Measurements from ENCODE around the gene ELFN2.

The ELFN2 gene

GRCh38 chr22:37412495-37413250 lies 14.6 kb downstream of the ELFN2 start:
- Mint-ChIP-seq H3K27ac (no peak overlapping the region), H3K4me3 (no peak overlapping the region), H3K9me3 (no peaks in the 10 kb centered on the region), H3K27me3 (ENCODE audit: low read depth, poor library complexity) (peaks cover 52% of the 10 kb centered on the region), H3K36me3 (ENCODE audit: low read depth) (no peaks in the 10 kb centered on the region), H3K4me1 (peaks cover 21% of the 10 kb centered on the region)
- DNase-seq = no peak
- TF ChIP-seq CTCF (IDR thresholded peaks at IDR 0.05) = no peak

DNA sequence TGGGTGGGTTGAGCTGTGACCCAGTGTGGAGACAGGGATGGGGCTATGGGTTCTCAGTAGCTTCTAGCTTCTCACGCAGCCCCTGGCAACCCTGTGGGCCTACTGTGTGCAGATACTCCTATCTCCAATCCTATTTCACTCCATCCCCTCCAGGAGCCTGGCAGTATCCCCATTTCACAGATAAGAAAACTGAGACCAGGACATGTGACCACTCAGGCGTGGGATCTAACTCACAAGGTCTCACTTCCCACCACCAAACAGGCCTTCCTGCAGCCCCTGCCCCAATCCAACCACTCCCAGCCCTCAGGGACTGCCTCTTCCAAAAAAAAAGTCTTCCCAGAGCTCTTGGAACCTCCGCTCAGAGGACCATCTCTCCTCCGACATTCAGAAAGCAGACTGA lies 15.6 kb downstream of the ELFN2 start:
- Mint-ChIP-seq H3K4me1 (peaks cover 14% of the 10 kb centered on the region), H3K9me3 (no peaks in the 10 kb centered on the region), H3K27me3 (ENCODE audit: low read depth, poor library complexity) (peaks cover 52% of the 10 kb centered on the region), H3K36me3 (ENCODE audit: low read depth) (no peaks in the 10 kb centered on the region), H3K27ac (no peak overlapping the region), H3K4me3 (no peak overlapping the region)
- DNase-seq = no peak
- TF ChIP-seq CTCF (IDR thresholded peaks at IDR 0.05) = no peak

GRCh38 chr22:37410174-37411055 lies 16.9 kb downstream of the ELFN2 start:
- Mint-ChIP-seq H3K36me3 (ENCODE audit: low read depth) (no peaks in the 10 kb centered on the region), H3K27me3 (ENCODE audit: low read depth, poor library complexity) (peaks cover 46% of the 10 kb centered on the region), H3K27ac (no peak overlapping the region), H3K4me3 (no peak overlapping the region), H3K4me1 (peaks cover 12% of the 10 kb centered on the region), H3K9me3 (no peaks in the 10 kb centered on the region)
- no peak for DNase-seq
- TF ChIP-seq CTCF (IDR thresholded peaks at IDR 0.05) = no peak

GRCh38 chr22:37409459-37410050 lies 17.7 kb downstream of the ELFN2 start:
- Mint-ChIP-seq H3K9me3 (no peaks in the 10 kb centered on the region), H3K27me3 (ENCODE audit: low read depth, poor library complexity) (peaks cover 40% of the 10 kb centered on the region), H3K36me3 (ENCODE audit: low read depth) (no peaks in the 10 kb centered on the region), H3K4me1 (peaks cover 12% of the 10 kb centered on the region), H3K27ac (no peak overlapping the region), H3K4me3 (no peak overlapping the region)
- no peak for DNase-seq
- no peak for TF ChIP-seq CTCF (IDR thresholded peaks at IDR 0.05)

DNA sequence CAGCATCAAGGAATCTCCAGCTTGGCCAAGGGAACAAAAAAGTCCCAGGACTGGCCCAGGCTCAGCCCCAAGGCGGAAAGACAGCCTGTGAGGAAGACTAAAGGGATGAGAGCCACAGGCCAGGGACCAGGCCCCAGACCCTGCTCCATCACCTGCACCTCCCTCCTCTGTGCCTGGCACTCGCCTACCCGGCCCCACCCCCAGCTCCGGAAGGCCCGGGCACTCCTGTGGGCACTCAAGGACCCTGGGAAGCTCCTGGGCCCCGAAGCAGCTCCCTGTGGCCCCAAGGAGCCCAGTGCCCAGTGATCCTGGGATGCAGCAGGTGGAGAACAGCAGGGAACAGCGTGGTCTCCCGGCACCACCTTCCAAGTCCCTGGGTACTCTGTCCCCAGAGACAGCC lies 18.2 kb downstream of the ELFN2 start:
- Mint-ChIP-seq H3K27me3 (ENCODE audit: low read depth, poor library complexity) (peaks cover 37% of the 10 kb centered on the region), H3K27ac (no peak overlapping the region), H3K9me3 (no peaks in the 10 kb centered on the region), H3K36me3 (ENCODE audit: low read depth) (no peaks in the 10 kb centered on the region), H3K4me3 (no peak overlapping the region), H3K4me1 (peaks cover 12% of the 10 kb centered on the region)
- no peak for TF ChIP-seq CTCF (IDR thresholded peaks at IDR 0.05)
- DNase-seq = no peak
